HG03025 (cell line): ENCODE results near the gene GALNT15.

ENCODE experiments used
- ATAC-seq: cut with Tn5 transposase; IDR thresholded peaks from one replicate; pipeline ENCODE4 v1.9.1; 2021; ENCODE audit warnings: mild to moderate bottlenecking, moderate library complexity; ENCODE audit not compliant: unreplicated experiment, low FRiP score

GALNT15 gene

DNA sequence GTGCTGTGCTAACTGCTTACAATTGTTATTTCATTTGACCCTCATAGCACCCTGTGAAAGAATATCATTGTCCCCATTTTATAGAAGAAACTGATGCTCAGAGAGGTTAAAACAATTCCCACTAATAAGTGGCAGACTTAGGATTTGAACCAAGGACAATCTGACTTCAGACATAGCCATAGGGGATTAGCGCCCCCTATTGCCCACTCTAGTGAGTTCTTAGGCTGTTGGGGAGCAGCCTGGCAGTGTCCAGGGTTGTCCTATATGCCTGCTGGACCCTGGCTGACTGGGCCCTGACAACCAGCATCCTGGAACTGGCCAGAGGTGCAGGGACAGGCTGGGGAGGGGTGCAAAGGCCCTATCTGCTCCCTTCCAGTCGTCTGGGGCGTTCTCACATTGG is 74.9 kb downstream of the GALNT15 start:
- no peak for ATAC-seq

DNA sequence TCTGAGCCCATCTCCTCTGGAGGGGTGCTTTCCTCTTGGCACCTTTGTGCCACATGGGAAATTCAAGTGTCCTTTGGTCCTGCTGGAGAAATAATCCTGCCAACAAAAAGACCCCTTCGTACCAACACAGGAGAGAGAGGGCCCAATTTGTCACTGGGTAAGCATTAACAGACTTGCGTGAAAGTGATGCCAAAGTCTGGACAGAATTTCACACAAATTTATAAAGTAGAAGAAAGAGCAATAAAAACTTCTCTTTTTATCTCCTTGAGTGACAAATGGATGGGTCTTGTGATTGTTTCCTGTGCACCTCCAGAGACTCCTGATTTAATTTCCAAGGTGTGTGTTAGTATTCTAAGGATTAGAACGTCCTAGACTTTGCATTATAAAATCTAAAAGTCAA is 75.4 kb downstream of the GALNT15 start:
- no peak for ATAC-seq

- ATAC-seq = no peak
These were observed 77.0 kb downstream of the GALNT15 start for GRCh38 chr3:16251316-16252085.

- ATAC-seq = no peak
These were observed 77.9 kb downstream of the GALNT15 start for GRCh38 chr3:16252243-16252978.

DNA sequence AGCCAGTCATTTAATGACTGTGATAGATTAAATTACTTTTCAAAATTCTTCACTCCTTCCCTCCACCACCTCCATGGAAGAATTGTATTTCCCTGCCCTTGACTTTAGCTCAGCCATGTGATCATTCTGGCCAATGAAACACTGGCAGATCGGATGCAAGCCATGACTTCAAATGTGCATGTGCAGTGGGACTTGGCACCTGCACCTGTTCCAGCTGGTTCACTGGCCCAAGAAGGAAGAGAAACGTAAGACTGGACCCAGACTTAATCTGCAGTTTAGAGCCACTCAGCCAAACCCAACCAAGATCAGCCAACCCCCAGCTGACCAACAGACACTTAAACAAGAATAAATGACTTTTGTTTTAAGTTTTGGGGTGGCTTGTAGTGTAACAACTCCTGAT is 78.5 kb downstream of the GALNT15 start:
- ATAC-seq = no peak

- ATAC-seq = no peak
These were observed 79.1 kb downstream of the GALNT15 start for GRCh38 chr3:16253601-16254000.

GRCh38 chr3:16254916-16255315 is 80.4 kb downstream of the GALNT15 start:
- ATAC-seq = no peak

- ATAC-seq = no peak
These were observed 80.8 kb downstream of the GALNT15 start for GRCh38 chr3:16255326-16255725.

DNA sequence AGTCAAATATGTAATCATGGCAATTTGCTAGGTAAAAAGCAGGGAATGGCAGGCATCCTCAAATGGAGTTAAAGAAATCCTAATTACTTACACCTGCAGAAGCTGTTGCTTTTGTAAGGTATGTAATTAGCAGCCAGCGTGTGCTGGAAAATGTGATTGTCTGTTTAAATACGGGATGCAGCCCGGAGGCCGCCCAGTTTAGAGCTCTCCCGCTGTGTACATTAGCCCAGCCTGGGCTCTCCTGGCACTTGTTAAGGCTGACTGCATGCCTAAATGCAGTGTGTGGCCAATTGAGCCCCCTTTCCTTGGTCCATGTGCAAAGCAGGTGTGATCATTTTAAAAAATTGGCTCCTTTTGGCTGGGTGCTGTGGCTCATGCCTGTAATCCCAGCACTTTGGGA is 81.2 kb downstream of the GALNT15 start:
- no peak for ATAC-seq

GRCh38 chr3:16257309-16257708 is 82.8 kb downstream of the GALNT15 start:
- no peak for ATAC-seq

DNA sequence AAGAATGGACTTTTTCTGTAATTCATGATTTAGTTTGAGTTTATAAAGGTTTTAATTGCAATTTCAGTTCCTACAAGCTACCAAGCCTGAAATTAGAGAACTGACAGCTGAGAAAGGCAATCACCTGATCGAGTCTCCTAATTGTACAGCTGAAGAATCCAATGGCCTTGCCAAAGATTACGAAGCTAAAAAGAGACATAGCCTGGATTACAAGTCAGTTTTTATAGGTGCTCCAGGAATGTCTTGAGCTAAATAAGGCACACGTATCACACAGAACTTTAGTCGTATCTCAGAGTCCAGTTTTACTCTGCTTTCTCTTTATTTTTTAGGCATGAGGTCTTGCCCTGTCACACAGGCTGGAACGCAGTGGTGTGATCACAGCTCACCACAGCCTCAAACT is 83.7 kb downstream of the GALNT15 start:
- ATAC-seq = no peak

DNA sequence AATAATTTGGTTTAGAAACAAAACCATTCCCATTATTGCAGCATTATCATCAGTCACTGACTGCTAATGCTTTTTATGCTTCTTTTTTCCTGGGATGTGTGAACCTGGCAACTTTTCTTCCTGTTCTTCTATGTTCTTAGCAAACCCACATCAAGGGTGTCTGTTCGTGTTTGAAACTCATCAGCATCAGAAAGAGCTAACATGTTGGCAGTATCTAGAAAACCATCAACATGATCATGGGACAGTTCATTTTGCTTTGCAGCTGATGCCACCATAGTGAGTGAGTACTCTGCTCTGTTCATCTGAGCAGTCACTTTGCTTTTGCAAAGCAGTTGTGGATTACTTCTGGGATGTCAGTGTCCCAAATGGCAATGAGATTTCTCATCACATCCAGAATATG is 84.4 kb downstream of the GALNT15 start:
- no peak for ATAC-seq

- no peak for ATAC-seq
These were observed 85.6 kb downstream of the GALNT15 start for GRCh38 chr3:16260046-16260445.

- no peak for ATAC-seq
These were observed 87.7 kb downstream of the GALNT15 start for GRCh38 chr3:16262174-16262573.

GRCh38 chr3:16264174-16264707 is 89.8 kb downstream of the GALNT15 start:
- ATAC-seq = no peak

GRCh38 chr3:16264708-16265454 is 90.4 kb downstream of the GALNT15 start, which contains the start of the genes DPH3 and OXNAD1:
Gene DPH3 (minus strand): TSS chr3:16264943. CDS start chr3:16264876, 67 bp downstream.
Gene OXNAD1 (plus strand): TSS chr3:16265212. CDS start chr3:16270953, 5,741 bp downstream.
- peak; percentile 98 for ATAC-seq

- ATAC-seq = no peak
These were observed 90.9 kb downstream of the GALNT15 start for GRCh38 chr3:16265455-16265786.

DNA sequence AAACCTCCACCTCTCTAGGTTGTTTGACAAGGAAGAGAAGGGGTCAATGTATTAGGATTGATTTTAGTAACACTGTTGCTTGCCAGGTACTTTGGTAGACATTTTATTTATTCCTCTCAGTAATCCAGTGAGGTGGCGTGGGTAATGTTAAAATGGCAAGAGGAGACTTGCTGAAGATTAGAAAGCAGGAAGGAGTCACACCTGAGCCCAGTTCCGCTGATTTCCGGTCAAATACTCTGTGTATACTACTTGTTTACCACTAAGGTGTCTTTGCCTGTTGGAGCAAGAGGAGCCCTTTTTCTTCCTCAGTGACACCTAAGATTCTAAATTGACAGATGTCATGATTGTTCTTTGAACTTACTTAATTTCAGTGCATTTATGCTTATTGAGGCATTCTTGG is 92.2 kb downstream of the GALNT15 start:
- no peak for ATAC-seq

DNA sequence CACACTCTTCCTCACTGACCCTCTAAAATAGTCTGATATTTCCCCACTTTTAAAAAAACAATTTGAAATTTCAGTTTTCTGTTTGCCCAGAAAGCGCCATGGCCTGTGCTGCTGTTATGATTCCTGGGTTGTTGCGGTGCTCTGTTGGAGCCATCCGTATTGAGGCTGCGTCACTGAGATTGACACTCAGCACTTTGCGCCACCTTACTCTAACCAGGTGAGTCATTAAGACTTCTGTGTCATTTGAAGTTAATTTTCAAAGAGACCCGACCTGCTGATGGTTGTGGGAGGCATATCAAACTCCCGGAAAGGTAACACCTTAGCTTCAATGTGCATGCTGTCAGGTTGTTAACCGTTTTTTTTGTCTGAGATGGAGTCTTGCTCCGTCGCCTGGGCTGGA is 96.4 kb downstream of the GALNT15 start:
- no peak for ATAC-seq

DNA sequence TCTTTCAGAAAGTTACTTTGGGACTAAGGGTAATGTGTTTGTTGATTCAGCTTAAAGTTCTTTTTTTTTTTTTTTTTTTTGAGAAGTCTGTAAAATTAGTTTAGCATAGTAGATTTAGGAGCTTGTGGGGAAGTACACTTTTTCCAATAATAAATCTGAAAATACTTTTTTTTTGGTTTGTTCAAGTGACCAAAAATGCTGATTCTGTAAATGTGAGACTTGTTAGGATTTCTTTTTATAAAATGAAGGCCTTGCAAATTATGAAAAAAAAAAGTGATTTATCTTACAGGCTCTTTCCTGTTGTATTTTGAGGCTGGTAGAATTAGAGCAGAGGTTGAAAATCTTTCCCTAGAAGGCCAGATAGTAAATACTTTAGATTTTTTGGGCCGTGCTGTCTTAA is 98.1 kb downstream of the GALNT15 start:
- ATAC-seq = no peak

DNA sequence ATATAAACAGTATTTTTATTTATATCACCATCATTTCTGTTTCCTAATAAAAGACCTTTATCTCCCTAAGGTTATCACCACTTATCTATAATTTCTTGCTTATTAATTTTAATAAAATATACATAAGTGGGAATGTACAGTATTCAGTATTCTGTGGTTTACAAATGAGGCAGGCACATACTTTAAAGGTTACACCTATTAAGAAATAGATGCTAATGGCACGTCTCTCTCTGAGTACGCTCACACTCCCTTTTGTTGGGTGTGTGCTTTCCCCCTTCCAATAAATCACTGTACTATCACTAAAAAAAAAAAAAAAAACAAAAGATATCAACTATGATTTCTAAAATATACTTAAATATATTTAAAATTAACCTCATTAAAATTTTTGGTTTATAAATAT is 99.4 kb downstream of the GALNT15 start:
- no peak for ATAC-seq
